ENCODE data around the gene ST6GALNAC6. TPM values are rescaled to one million over a fixed set of nuclear protein-coding genes. Genes with fewer than 3 reads are reported as not detected.

ST6GALNAC6 gene
- total RNA-seq, 1 donor from 2014 or later, result 80.0 TPM

DNA sequence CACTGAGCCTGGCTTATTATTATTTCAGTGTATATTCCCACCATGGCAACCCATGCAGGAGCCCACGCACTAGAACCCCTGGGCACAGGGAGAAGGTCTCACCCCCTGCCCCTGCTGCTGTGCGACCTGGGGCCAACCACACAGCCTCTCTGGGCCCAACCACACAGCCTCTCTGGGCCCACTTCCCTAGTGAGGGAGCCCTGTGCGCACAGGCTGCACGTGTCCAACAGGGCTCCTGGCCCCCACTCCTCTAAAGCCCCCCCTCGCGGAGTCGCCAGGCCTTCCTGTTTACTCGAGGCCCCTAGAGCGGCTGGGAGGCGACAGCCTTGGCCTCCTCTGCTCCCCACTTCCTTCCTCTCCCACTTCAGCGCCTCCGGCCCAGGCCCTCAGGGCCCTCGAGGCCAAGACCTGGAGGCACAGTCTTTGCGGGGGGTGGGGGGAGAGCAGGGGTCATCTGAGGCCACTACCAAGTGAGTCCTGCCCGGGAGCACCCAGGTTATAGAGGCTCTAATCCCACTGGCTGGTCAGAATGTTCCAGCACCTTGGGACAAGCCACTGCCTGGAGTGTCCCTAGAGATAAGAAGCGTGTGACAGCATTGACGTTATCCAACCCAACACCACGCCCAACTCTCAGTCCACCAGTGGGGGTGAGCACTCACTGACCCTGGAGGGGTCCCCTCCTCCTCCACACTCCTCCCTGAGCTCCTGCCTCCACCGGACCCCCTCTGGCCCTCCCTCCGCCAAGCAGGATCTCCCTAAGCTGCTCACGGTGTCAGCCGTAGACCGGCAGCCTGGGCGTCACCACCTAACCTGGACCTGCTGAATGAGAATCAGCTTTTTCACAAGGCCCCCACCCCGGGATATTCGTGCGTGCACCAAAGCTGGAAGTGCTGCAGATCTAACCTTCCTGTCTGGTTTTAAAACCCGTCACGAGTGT is 37.1 kb downstream of the ST6GALNAC6 start:
- Mint-ChIP-seq H3K9me3 (ENCODE audit: unreplicated experiment) (no peaks in the 10 kb centered on the region), H3K27ac (ENCODE audit: unreplicated experiment) (peak overlapping the region; percentile 58), H3K36me3 (ENCODE audit: low read depth, unreplicated experiment) (peaks cover 4% of the 10 kb centered on the region), H3K27me3 (ENCODE audit: unreplicated experiment) (peaks cover 16% of the 10 kb centered on the region), H3K4me1 (ENCODE audit: unreplicated experiment) (peaks cover 54% of the 10 kb centered on the region), H3K4me3 (ENCODE audit: unreplicated experiment) (peak overlapping the region; percentile 31)
- TF ChIP-seq, protein P1, sequence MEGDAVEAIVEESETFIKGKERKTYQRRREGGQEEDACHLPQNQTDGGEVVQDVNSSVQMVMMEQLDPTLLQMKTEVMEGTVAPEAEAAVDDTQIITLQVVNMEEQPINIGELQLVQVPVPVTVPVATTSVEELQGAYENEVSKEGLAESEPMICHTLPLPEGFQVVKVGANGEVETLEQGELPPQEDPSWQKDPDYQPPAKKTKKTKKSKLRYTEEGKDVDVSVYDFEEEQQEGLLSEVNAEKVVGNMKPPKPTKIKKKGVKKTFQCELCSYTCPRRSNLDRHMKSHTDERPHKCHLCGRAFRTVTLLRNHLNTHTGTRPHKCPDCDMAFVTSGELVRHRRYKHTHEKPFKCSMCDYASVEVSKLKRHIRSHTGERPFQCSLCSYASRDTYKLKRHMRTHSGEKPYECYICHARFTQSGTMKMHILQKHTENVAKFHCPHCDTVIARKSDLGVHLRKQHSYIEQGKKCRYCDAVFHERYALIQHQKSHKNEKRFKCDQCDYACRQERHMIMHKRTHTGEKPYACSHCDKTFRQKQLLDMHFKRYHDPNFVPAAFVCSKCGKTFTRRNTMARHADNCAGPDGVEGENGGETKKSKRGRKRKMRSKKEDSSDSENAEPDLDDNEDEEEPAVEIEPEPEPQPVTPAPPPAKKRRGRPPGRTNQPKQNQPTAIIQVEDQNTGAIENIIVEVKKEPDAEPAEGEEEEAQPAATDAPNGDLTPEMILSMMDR (IDR thresholded peaks at IDR 0.05; ENCODE audit: unreplicated experiment), result no peak
- DNase-seq (ENCODE audit: low spot score), result no peak

DNA sequence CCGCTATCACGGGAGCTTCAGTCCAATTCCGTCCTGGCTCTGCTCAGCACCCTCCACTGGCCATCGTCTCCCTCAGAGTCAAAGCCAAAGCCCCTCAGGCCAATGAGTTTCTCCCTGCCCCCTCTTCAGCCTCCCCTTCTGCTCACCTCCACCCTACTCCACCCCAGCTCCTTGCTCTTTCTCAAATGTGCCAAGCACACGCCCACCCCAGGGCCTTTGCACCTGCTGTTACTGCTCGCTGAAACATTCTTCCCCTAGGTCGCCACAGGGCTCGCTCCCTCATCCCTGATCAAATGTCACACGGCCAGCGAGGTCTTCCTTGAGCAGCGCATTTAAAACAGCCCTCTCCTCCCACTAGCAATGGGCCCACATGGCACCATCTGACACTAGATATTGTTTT is 38.6 kb downstream of the ST6GALNAC6 start:
- peaks cover 50% of the 10 kb centered on the region for H3K4me1 Mint-ChIP-seq (ENCODE audit: unreplicated experiment)
- peaks cover 12% of the 10 kb centered on the region for H3K27me3 Mint-ChIP-seq (ENCODE audit: unreplicated experiment)
- H3K4me3 Mint-ChIP-seq (ENCODE audit: unreplicated experiment), result no peak overlapping the region
- TF ChIP-seq, protein P1 (IDR thresholded peaks at IDR 0.05; ENCODE audit: unreplicated experiment), result no peak
- H3K9me3 Mint-ChIP-seq (ENCODE audit: unreplicated experiment), result no peaks in the 10 kb centered on the region
- DNase-seq (ENCODE audit: low spot score), result no peak
- peaks cover 2% of the 10 kb centered on the region for H3K36me3 Mint-ChIP-seq (ENCODE audit: low read depth, unreplicated experiment)
- H3K27ac Mint-ChIP-seq (ENCODE audit: unreplicated experiment), result no peak overlapping the region

DNA sequence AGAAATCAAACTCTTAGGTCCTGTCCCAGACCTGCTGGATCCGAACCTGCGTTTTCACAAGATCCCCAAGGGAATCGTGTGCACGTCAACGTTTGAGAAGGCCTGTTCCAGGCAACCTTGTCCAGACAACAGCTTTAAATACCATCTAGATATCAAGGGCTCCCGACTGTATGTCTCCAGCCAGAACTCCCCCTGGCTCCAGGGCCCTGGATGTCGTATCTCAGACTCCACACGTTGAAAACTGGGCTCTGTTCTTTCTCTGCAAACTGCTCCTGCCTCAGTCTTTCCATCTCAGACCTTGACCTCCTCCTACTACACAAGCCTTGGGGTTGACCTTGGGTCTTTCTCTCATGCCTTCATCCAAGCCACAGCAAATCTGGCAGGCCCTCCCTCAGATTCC is 39.1 kb downstream of the ST6GALNAC6 start:
- no peak overlapping the region for H3K4me3 Mint-ChIP-seq (ENCODE audit: unreplicated experiment)
- TF ChIP-seq, protein P1 (IDR thresholded peaks at IDR 0.05; ENCODE audit: unreplicated experiment), result no peak
- no peaks in the 10 kb centered on the region for H3K9me3 Mint-ChIP-seq (ENCODE audit: unreplicated experiment)
- H3K27ac Mint-ChIP-seq (ENCODE audit: unreplicated experiment), result no peak overlapping the region
- peaks cover 50% of the 10 kb centered on the region for H3K4me1 Mint-ChIP-seq (ENCODE audit: unreplicated experiment)
- H3K36me3 Mint-ChIP-seq (ENCODE audit: low read depth, unreplicated experiment), result no peaks in the 10 kb centered on the region
- peaks cover 10% of the 10 kb centered on the region for H3K27me3 Mint-ChIP-seq (ENCODE audit: unreplicated experiment)
- no peak for DNase-seq (ENCODE audit: low spot score)

DNA sequence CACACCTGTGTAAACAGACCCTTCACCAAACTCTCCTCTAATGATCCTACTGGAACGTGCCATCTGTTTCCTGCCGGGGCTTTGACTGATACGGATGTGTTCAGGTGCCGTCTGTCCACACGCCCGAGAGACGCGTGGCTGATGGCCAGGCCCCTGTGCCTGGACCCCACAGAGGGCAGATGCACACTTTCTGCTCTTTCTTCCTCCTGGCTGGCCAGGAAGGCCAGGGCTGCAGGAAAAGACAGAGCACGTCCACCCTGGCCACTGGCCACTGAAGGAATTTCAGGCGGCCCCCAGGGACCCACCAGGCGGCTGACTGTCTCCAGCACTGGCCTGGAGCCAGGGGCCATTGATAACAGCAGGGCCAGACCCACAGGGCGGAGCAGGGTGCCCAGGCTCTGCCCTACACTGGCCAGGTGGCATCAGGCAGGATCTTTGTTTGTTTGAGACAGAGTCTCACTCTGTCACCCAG is 41.3 kb downstream of the ST6GALNAC6 start:
- TF ChIP-seq, protein P1 (IDR thresholded peaks at IDR 0.05; ENCODE audit: unreplicated experiment), result no peak
- peaks cover 56% of the 10 kb centered on the region for H3K4me1 Mint-ChIP-seq (ENCODE audit: unreplicated experiment)
- no peaks in the 10 kb centered on the region for H3K9me3 Mint-ChIP-seq (ENCODE audit: unreplicated experiment)
- no peak overlapping the region for H3K27ac Mint-ChIP-seq (ENCODE audit: unreplicated experiment)
- H3K4me3 Mint-ChIP-seq (ENCODE audit: unreplicated experiment), result peak overlapping the region; percentile 59
- peaks cover 10% of the 10 kb centered on the region for H3K27me3 Mint-ChIP-seq (ENCODE audit: unreplicated experiment)
- no peak for DNase-seq (ENCODE audit: low spot score)
- H3K36me3 Mint-ChIP-seq (ENCODE audit: low read depth, unreplicated experiment), result no peaks in the 10 kb centered on the region

DNA sequence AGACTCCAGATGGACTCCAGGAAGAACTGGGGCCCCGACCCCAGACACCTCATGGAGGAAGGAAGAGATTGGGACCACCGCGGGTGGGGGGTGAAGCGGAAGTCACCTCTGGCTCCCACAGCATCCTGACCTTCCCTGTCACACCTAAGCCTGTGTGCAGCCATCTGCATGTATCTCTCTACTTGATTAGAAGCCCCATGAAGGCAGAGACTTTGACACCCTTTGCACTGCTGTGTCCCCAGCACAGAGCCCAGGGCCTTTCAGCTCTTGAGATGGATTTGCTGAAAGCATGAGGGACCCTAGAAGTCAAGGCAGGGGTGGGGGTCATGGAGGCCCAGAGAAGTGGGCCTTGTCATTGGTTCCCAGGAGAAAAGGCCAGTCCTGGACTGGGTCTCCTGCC is 42.1 kb downstream of the ST6GALNAC6 start:
- DNase-seq (ENCODE audit: low spot score), result no peak
- H3K36me3 Mint-ChIP-seq (ENCODE audit: low read depth, unreplicated experiment), result no peaks in the 10 kb centered on the region
- H3K4me1 Mint-ChIP-seq (ENCODE audit: unreplicated experiment), result peaks cover 56% of the 10 kb centered on the region
- H3K27me3 Mint-ChIP-seq (ENCODE audit: unreplicated experiment), result peaks cover 10% of the 10 kb centered on the region
- no peak overlapping the region for H3K27ac Mint-ChIP-seq (ENCODE audit: unreplicated experiment)
- no peaks in the 10 kb centered on the region for H3K9me3 Mint-ChIP-seq (ENCODE audit: unreplicated experiment)
- TF ChIP-seq, protein P1 (IDR thresholded peaks at IDR 0.05; ENCODE audit: unreplicated experiment), result no peak
- H3K4me3 Mint-ChIP-seq (ENCODE audit: unreplicated experiment), result no peak overlapping the region
